Stimulated activated CD4-positive, alpha-beta T cell treated with anti-CD3 and anti-CD28 coated beads, Interleukin-12 subunit alpha, Interleukin-12 subunit beta, amount 100 ng/mL, for 24 hours (primary cell): Measurements from ENCODE around the gene PDIA5.

Source experiments
- DNase-seq, 2 experiments: peaks; one replicate each; pipeline ENCODE4 v3.0.0-alpha.2; 2020; ENCODE audit warnings: low read depth in 2 of 2

Gene PDIA5

GRCh38 chr3:123113889-123114450 lies 47.1 kb downstream of the PDIA5 start:
- no peak for DNase-seq

GRCh38 chr3:123116116-123116515 lies 49.3 kb downstream of the PDIA5 start:
- no peak for DNase-seq

GRCh38 chr3:123119388-123119787 lies 52.6 kb downstream of the PDIA5 start:
- DNase-seq: no peak

- DNase-seq: no peak
These were observed 53.0 kb downstream of the PDIA5 start for GRCh38 chr3:123119802-123120201.

- DNase-seq: no peak
These were observed 53.7 kb downstream of the PDIA5 start for GRCh38 chr3:123120573-123120972.

GRCh38 chr3:123122057-123122456 lies 55.2 kb downstream of the PDIA5 start:
- DNase-seq: no peak

GRCh38 chr3:123122525-123123315 lies 55.9 kb downstream of the PDIA5 start:
- DNase-seq: no peak

- no peak for DNase-seq
These were observed 57.1 kb downstream of the PDIA5 start for GRCh38 chr3:123123716-123124616.

- no peak for DNase-seq
These were observed 58.1 kb downstream of the PDIA5 start for GRCh38 chr3:123124971-123125370.

GRCh38 chr3:123126031-123126430 lies 59.2 kb downstream of the PDIA5 start:
- DNase-seq: no peak

- no peak for DNase-seq
These were observed 59.8 kb downstream of the PDIA5 start for GRCh38 chr3:123126653-123127052.

- no peak for DNase-seq
These were observed 62.3 kb downstream of the PDIA5 start for GRCh38 chr3:123129092-123129491.

- no peak for DNase-seq
These were observed 62.7 kb downstream of the PDIA5 start for GRCh38 chr3:123129532-123129931.

- no peak for DNase-seq
These were observed 63.4 kb downstream of the PDIA5 start for GRCh38 chr3:123130079-123130750.

- DNase-seq: no peak
These were observed 67.8 kb downstream of the PDIA5 start for GRCh38 chr3:123134671-123135070.

- DNase-seq: no peak
These were observed 70.2 kb downstream of the PDIA5 start for GRCh38 chr3:123137001-123137400.

- DNase-seq: no peak
These were observed 72.1 kb downstream of the PDIA5 start for GRCh38 chr3:123138839-123139444.

GRCh38 chr3:123139522-123139921 lies 72.7 kb downstream of the PDIA5 start:
- no peak for DNase-seq

GRCh38 chr3:123140550-123140949 lies 73.7 kb downstream of the PDIA5 start:
- DNase-seq: no peak

GRCh38 chr3:123141276-123141675 lies 74.5 kb downstream of the PDIA5 start:
- no peak for DNase-seq

- no peak for DNase-seq
These were observed 77.0 kb downstream of the PDIA5 start for GRCh38 chr3:123143669-123144411.
